ENCODE data around the gene TSSK3. TPM values are rescaled to one million over a fixed set of nuclear protein-coding genes. Genes with fewer than 3 reads are reported as not detected.

The TSSK3 gene
- total RNA-seq, 1 donor from 2014 or later = 4.8 TPM

DNA sequence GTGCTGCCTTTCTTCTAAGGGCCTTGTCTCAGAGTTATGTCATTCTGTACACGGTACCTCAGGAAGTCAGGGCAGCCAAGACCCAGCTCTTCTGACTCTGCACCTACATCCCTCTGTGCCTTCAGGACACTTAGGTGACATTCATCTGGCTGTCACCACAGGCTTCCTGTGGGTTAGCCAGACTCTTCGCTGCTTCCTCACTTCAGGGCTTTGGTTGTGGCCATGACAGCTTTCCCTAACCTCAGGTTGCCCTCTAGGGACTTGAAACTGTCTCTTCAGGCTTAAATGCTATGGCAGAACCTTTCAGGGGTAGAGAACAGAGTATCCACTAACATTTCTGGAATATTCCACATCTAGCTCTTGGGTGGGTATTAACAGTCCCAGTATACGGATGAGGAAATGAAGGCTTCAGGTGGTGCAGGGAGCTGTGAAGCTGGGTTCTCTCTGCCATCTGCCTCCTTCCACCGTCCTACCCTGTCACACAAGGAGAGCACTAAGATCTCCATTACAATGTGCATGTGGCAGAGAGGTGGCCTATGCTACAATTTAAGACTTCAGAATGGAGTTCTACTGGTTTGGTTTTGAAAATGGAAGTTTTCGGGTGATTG lies 9.9 kb downstream of the TSSK3 start:
- no peak for DNase-seq (ENCODE audit: low spot score in 2 of 2)
- Histone ChIP-seq H3K4me3 (no peak overlapping the region), H3K27me3 (no peaks in the 10 kb centered on the region), H3K4me1 (no peaks in the 10 kb centered on the region), H3K9me3 (no peaks in the 10 kb centered on the region), H3K36me3 (peaks cover 73 to 94% of the 10 kb centered on the region in 2 donors), H3K27ac (no peak overlapping the region)
- TF ChIP-seq, protein P1, sequence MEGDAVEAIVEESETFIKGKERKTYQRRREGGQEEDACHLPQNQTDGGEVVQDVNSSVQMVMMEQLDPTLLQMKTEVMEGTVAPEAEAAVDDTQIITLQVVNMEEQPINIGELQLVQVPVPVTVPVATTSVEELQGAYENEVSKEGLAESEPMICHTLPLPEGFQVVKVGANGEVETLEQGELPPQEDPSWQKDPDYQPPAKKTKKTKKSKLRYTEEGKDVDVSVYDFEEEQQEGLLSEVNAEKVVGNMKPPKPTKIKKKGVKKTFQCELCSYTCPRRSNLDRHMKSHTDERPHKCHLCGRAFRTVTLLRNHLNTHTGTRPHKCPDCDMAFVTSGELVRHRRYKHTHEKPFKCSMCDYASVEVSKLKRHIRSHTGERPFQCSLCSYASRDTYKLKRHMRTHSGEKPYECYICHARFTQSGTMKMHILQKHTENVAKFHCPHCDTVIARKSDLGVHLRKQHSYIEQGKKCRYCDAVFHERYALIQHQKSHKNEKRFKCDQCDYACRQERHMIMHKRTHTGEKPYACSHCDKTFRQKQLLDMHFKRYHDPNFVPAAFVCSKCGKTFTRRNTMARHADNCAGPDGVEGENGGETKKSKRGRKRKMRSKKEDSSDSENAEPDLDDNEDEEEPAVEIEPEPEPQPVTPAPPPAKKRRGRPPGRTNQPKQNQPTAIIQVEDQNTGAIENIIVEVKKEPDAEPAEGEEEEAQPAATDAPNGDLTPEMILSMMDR (IDR thresholded peaks at IDR 0.05) = no peak
- intact Hi-C loops (cut with DNase I) = no loop called here

DNA sequence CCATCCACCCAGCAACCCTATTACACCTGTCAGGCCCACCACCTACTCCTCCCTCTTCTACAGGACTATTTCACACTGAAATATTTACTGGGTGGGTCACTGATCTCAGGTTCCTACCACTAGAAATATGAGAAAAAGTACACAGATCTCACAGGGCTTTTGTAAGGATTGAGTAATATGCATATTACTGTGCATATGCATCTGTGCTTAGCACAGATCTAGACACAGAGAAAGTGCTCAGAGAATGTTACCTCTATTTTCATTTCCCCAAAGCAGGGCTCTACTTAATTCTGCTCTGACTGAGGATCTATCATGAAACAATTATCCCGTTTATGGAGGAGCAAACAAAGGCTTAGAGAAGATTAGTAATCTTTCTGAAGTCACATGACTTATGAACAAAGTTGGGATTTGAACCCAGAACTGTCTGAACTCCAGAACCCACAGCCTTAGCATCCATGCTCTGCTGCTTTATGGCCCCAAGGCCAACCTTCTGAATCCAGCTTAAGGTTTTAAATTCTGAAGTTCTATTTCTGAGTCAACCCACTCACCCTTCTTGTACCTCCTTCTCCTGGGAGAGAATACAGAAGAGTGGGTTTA lies 11.8 kb downstream of the TSSK3 start:
- TF ChIP-seq, protein P1 (IDR thresholded peaks at IDR 0.05) = no peak
- DNase-seq (ENCODE audit: low spot score in 2 of 2) = no peak
- H3K36me3 ChIP-seq = peaks cover 75 to 94% of the 10 kb centered on the region in 2 donors

DNA sequence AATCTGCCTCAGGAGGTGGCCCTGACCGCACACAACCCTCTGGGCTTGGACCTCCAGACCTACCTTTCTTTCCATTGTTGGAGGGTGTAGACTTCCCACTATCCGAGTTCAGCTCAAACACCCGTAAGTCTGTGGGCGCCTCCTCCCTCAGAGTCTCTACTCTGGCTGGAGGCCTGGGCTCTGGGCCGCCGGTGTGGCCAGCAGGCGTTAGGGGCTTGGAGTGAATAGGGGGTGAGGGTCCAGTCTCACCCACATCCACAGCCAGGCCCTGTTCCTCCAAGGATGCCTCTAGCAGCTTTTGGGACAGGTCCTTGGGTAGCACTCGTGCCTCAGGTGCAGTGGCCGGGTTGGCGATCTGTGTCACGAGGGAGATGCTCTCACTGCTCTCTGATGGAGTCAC lies 13.9 kb downstream of the TSSK3 start:
- peaks cover 90 to 98% of the 10 kb centered on the region in 2 donors for H3K36me3 ChIP-seq
- H3K27me3 ChIP-seq = no peaks in the 10 kb centered on the region
- H3K27ac ChIP-seq = no peak overlapping the region
- intact Hi-C loops (cut with DNase I) = no loop called here
- DNase-seq (ENCODE audit: low spot score in 2 of 2) = no peak
- no peak overlapping the region for H3K4me3 ChIP-seq
- TF ChIP-seq, protein P1 (IDR thresholded peaks at IDR 0.05) = no peak
- no peaks in the 10 kb centered on the region for H3K4me1 ChIP-seq
- H3K9me3 ChIP-seq = no peaks in the 10 kb centered on the region

More for the DNA sequence above, 11.8 kb downstream of the TSSK3 start:
- no peaks in the 10 kb centered on the region for H3K9me3 ChIP-seq
- no peaks in the 10 kb centered on the region for H3K27me3 ChIP-seq
- H3K27ac ChIP-seq = no peak overlapping the region
- no peak overlapping the region for H3K4me3 ChIP-seq
- no peaks in the 10 kb centered on the region for H3K4me1 ChIP-seq
- intact Hi-C loops (cut with DNase I) = no loop called here

DNA sequence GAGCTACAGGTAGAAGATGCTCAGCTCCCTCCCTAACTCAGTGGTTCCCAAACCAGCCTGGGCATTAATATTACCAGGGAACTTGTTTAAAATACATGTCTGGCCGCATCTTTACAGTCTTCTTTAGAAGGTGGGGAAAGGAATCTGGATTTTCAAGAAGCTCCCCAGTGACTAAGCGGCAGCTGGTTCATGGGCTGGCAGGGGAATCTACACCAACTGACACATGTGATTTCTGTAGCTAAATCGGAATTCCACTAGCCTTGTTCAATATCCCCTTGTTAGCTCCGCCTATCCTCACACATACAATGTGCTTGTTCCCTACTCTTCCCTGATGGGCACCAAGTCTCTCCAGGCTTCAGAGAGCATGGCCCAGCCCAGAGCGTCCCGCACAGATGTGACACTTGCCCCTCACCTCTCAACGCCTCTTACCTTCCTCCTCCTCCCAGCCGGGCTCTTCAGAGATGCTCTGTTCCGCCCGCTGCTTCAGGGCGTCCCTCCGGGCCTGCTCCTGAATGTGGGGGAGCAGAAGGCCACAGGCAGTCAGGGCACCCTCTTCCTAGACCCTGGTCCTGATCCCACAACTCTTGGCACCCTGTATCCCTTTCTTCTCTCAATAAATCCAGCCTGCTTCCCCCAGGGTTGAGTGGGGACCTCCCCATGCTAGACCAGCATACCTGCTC lies 15.3 kb downstream of the TSSK3 start:
- intact Hi-C loops (cut with DNase I) = no loop called here
- peaks cover 95 to 100% of the 10 kb centered on the region in 2 donors for H3K36me3 ChIP-seq
- TF ChIP-seq, protein P1 (IDR thresholded peaks at IDR 0.05) = no peak
- H3K4me1 ChIP-seq = no peaks in the 10 kb centered on the region
- no peak for DNase-seq (ENCODE audit: low spot score in 2 of 2)
- H3K4me3 ChIP-seq = no peak overlapping the region
- no peaks in the 10 kb centered on the region for H3K9me3 ChIP-seq
- H3K27me3 ChIP-seq = no peaks in the 10 kb centered on the region
- no peak overlapping the region for H3K27ac ChIP-seq

DNA sequence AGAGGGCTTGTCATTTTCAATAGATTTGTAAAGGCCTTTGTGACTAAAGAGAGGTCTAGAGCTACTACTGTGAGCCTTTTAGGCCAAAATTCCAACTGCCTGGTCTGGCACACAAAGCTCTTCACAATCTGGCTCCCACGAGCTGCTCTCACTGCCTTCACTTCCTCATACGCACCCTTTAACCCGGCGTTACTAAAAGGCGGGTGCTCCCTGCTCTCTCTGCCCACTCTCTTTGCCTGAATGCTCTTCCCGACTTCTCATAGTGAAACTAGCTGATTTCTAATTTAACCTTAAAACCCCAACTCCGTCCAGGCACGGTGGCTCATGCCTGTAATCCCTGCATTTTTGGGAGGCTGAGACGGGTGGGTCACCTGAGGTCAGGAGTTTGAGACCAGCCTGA lies 17.7 kb downstream of the TSSK3 start:
- Histone ChIP-seq H3K27ac (no peak overlapping the region), H3K9me3 (no peaks in the 10 kb centered on the region), H3K27me3 (no peaks in the 10 kb centered on the region), H3K36me3 (peaks cover 98 to 100% of the 10 kb centered on the region in 2 donors), H3K4me1 (no peaks in the 10 kb centered on the region), H3K4me3 (no peak overlapping the region)
- TF ChIP-seq, protein P1 (IDR thresholded peaks at IDR 0.05) = no peak
- intact Hi-C loops (cut with DNase I) = no loop called here
- DNase-seq (ENCODE audit: low spot score in 2 of 2) = no peak
